ENCODE results near the gene INPP5B.

DNA sequence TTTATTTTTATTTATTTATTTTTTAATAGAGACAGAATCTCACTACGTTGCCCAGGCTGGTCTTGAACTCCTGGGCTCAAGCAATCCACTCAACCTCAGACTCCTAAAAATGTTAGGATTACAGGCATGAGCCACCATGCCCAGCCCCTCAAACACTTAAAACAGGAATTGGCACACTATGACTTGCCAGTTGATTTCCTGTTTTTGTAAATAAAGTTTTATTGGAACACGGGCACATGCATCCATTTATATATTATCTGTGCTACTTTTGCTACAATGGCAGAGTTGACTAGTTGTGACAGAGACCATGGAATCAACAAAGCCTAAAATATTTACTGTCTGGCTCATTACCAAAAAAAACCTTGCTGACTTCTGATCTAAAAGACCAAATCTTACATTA, 122.9 kb downstream of the INPP5B start:
- TF ChIP-seq, protein P1, sequence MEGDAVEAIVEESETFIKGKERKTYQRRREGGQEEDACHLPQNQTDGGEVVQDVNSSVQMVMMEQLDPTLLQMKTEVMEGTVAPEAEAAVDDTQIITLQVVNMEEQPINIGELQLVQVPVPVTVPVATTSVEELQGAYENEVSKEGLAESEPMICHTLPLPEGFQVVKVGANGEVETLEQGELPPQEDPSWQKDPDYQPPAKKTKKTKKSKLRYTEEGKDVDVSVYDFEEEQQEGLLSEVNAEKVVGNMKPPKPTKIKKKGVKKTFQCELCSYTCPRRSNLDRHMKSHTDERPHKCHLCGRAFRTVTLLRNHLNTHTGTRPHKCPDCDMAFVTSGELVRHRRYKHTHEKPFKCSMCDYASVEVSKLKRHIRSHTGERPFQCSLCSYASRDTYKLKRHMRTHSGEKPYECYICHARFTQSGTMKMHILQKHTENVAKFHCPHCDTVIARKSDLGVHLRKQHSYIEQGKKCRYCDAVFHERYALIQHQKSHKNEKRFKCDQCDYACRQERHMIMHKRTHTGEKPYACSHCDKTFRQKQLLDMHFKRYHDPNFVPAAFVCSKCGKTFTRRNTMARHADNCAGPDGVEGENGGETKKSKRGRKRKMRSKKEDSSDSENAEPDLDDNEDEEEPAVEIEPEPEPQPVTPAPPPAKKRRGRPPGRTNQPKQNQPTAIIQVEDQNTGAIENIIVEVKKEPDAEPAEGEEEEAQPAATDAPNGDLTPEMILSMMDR (IDR thresholded peaks at IDR 0.05), result no peak
- no peak for TF ChIP-seq POLR2A (IDR thresholded peaks at IDR 0.05)
- TF ChIP-seq POLR2AphosphoS5 (IDR thresholded peaks at IDR 0.05), result no peak
